GM23338 (cell line): ENCODE results near the gene ELOB. TPM values are rescaled to one million over a fixed set of nuclear protein-coding genes. Genes with fewer than 3 reads are reported as not detected.

Experiments used
- ATAC-seq: fragments of 200-7000 bp; cut with Tn5 transposase; 3 replicates; pipeline ENCODE4 v1.9.1; 2020
- DNase-seq: peaks from one replicate; pipeline ENCODE4 v3.0.0-alpha.2; 2015; ENCODE audit warnings: low spot score
- H2AFZ ChIP-seq: fragments of 200-600 bp; sonication (generic); 2 replicates; pipeline ENCODE4 v1.8.0; 2016; ENCODE audit warnings: antibody characterized with exemption, mild to moderate bottlenecking, moderate library complexity
- H3F3A ChIP-seq: fragments of 200-600 bp; sonication (generic); replicated peaks from 2 replicates; pipeline ENCODE4 v1.8.0; 2017; ENCODE audit warnings: antibody characterized with exemption, mixed run types, low read depth
- H3K27ac ChIP-seq: fragments of 200-600 bp; sonication (generic); 2 replicates; pipeline ENCODE4 v1.6.1; 2016; ENCODE audit warnings: low read depth
- H3K27me3 ChIP-seq: fragments of 200-600 bp; sonication (generic); 2 replicates; pipeline ENCODE4 v1.8.0; 2016; ENCODE audit warnings: mild to moderate bottlenecking, mixed run types, moderate library complexity; ENCODE audit not compliant: insufficient read depth
- H3K36me3 ChIP-seq: fragments of 200-600 bp; sonication (generic); 2 replicates; pipeline ENCODE4 v1.8.0; 2016; ENCODE audit warnings: mild to moderate bottlenecking; ENCODE audit not compliant: insufficient read depth
- H3K4me1 ChIP-seq: fragments of 200-600 bp; sonication (generic); 2 replicates; pipeline ENCODE4 v1.8.0; 2016; ENCODE audit warnings: mild to moderate bottlenecking, moderate library complexity; ENCODE audit not compliant: insufficient read depth
- H3K4me2 ChIP-seq: fragments of 200-600 bp; sonication (generic); 2 replicates; pipeline ENCODE4 v1.7.1; 2017; ENCODE audit warnings: mixed run types
- H3K4me3 ChIP-seq: fragments of 200-600 bp; sonication (generic); 2 replicates; pipeline ENCODE4 v1.6.1; 2016; ENCODE audit warnings: mixed run types
- H3K79me2 ChIP-seq: fragments of 200-600 bp; sonication (generic); replicated peaks from 2 replicates; pipeline ENCODE4 v1.8.0; 2017; ENCODE audit warnings: mild to moderate bottlenecking; ENCODE audit not compliant: insufficient read depth
- H3K9me2 ChIP-seq: fragments of 200-600 bp; sonication (generic); 2 replicates; pipeline ENCODE4 v1.8.0; 2017; ENCODE audit not compliant: insufficient read depth
- H4K20me1 ChIP-seq: fragments of 200-600 bp; sonication (generic); replicated peaks from 2 replicates; pipeline ENCODE4 v1.8.0; 2017; ENCODE audit warnings: mild to moderate bottlenecking; ENCODE audit not compliant: insufficient read depth
- H3K27ac Mint-ChIP-seq: 2 replicates; pipeline ENCODE4 v1.8.0; 2020; ENCODE audit warnings: inconsistent platforms, mild to moderate bottlenecking, moderate library complexity, mixed read lengths
- H3K27me3 Mint-ChIP-seq: 3 replicates; pipeline ENCODE4 v1.8.0; 2022; ENCODE audit warnings: low read depth, mild to moderate bottlenecking, moderate library complexity, mixed read lengths, inconsistent platforms; ENCODE audit not compliant: insufficient read depth, poor library complexity
- H3K36me3 Mint-ChIP-seq: 3 replicates; pipeline ENCODE4 v1.8.0; 2021; ENCODE audit warnings: low read depth, mild to moderate bottlenecking, inconsistent platforms, moderate library complexity, mixed read lengths
- H3K4me1 Mint-ChIP-seq: 3 replicates; pipeline ENCODE4 v1.8.0; 2020; ENCODE audit warnings: mild to moderate bottlenecking, inconsistent platforms, mixed read lengths
- H3K4me3 Mint-ChIP-seq: 3 replicates; pipeline ENCODE4 v1.8.0; 2021; ENCODE audit warnings: moderate library complexity, mild to moderate bottlenecking, inconsistent platforms, mixed read lengths
- H3K9me3 Mint-ChIP-seq: 3 replicates; pipeline ENCODE4 v1.8.0; 2020; ENCODE audit warnings: moderate library complexity, mild to moderate bottlenecking, inconsistent platforms, mixed read lengths
- CREB1 ChIP-seq: fragments of 250-450 bp; sonication (Bioruptor Pico); IDR thresholded peaks from 2 replicates; pipeline ENCODE4 v1.5.0; 2020; ENCODE audit warnings: low read depth, mild to moderate bottlenecking, moderate library complexity
- EZH2 ChIP-seq: fragments of 200-600 bp; sonication (generic); IDR thresholded peaks from one replicate; pipeline ENCODE4 v1.8.0; 2017; ENCODE audit warnings: antibody characterized with exemption, mild to moderate bottlenecking, low read depth; ENCODE audit not compliant: unreplicated experiment
- EZH2phosphoT487 ChIP-seq: fragments of 200-600 bp; sonication (generic); IDR thresholded peaks from one replicate; pipeline ENCODE4 v1.8.1; 2018; ENCODE audit warnings: antibody characterized with exemption; ENCODE audit not compliant: unreplicated experiment
- JUNB ChIP-seq: IDR thresholded peaks from one replicate; pipeline ENCODE4 v1.6.1; 2016; ENCODE audit warnings: antibody characterized with exemption; ENCODE audit not compliant: unreplicated experiment
- NANOG ChIP-seq: IDR thresholded peaks from 2 replicates; pipeline ENCODE4 v1.6.1; 2016; ENCODE audit warnings: antibody characterized with exemption, borderline replicate concordance
- STAT1 ChIP-seq: IDR thresholded peaks from one replicate; pipeline ENCODE4 v1.6.1; 2016; ENCODE audit warnings: antibody characterized with exemption; ENCODE audit not compliant: unreplicated experiment
- ZNF114 ChIP-seq: fragments of 250-450 bp; sonication (Bioruptor Pico); IDR thresholded peaks from 2 replicates; pipeline ENCODE4 v1.5.0; 2020; ENCODE audit warnings: mild to moderate bottlenecking, moderate library complexity
- ZNF331 ChIP-seq: fragments of 250-450 bp; sonication (Bioruptor Pico); IDR thresholded peaks from 2 replicates; pipeline ENCODE4 v1.5.0; 2020; ENCODE audit warnings: low read depth, mild to moderate bottlenecking, moderate library complexity
- polyA plus RNA-seq: library from polyadenylated mRNA; unstranded; fragments of >200 nt; fragmentation: Nextera tagmentation; extraction: Ambion mirVana; gene quantifications from 2 replicates; pipeline ENCODE4 v1.2.1, GENCODE V29; 2016
- total RNA-seq: library from RNA; depleted of rRNA; stranded (reverse); fragments of >200 nt; shearing (Covaris generic); gene quantifications from 2 replicates; pipeline ENCODE4 v1.2.3, GENCODE V29; 2014
- TF ChIP-seq, protein P1 (sequence below), 2 experiments: fragments of 200-600 bp in 1 of 2; sonication (generic) in 1 of 2; conservative IDR thresholded peaks; 2 replicates each; pipeline versions ENCODE4 v1.5.1 to v1.6.1; 2016 to 2017; ENCODE audit warnings: antibody characterized with exemption in 2 of 2, low read depth in 2 of 2, mild to moderate bottlenecking in 2 of 2, moderate library complexity in 1 of 2
- TF ChIP-seq, protein P2 (sequence below): IDR thresholded peaks from one replicate; pipeline ENCODE4 v1.6.1; 2018; ENCODE audit warnings: antibody characterized with exemption; ENCODE audit not compliant: unreplicated experiment
- TF ChIP-seq, protein P3 (sequence below): IDR thresholded peaks from 2 replicates; pipeline ENCODE4 v1.6.1; 2016; ENCODE audit warnings: antibody characterized with exemption

Gene ELOB
- total and polyA plus RNA-seq, 2 experiments from 2014 or later, result 278 to 756 TPM

DNA sequence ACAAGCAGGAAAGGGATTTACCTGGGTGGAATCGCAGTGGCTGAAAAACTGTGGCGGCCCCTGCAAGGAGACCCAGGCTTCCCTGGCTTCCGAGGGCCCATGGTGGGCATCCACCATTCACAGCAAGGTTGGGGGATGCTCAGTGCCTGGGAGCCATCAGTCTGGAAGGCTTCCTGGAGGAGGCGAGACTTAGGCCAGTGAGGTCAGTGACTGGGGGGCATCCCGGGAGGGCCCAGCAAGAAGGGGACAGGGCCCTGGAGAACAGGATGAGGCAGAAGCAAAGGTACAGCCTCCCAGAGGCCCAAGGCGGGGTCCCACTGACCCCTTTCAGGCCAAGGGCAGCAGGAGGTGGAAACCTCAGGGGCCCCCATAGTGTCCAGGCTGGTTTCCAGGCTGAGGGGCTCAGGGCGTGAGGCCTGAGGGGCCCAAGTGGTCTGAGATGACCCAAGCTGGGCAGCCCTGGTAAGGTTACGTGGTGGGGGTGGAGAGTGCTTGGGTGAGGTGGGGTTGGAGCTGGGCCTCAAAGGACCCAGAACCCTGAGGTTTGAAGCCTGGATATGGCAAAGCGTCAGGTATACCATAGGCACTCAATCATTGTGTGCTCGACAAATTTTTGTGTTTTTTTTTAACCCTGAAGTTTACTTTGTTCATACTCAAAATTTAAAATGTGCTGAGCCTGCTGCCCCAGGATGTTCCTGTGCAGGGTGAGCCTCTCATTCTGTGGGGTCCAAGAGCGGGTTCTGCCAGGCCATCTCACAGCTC lies 40.4 kb downstream of the ELOB start:
- no peaks in the 10 kb centered on the region for H3F3A ChIP-seq
- H3K27me3 ChIP-seq, result no peaks in the 10 kb centered on the region
- no peaks in the 10 kb centered on the region for H3K36me3 ChIP-seq
- Mint-ChIP-seq H3K27me3 (peaks cover 8% of the 10 kb centered on the region), H3K4me3 (no peak overlapping the region), H3K27ac (no peak overlapping the region), H3K4me1 (peaks cover 3% of the 10 kb centered on the region; the same call in 1 of the 3 replicates), H3K9me3 (no peaks in the 10 kb centered on the region), H3K36me3 (no peaks in the 10 kb centered on the region; the same call in 2 of the 3 replicates)
- H3K79me2 ChIP-seq, result no peaks in the 10 kb centered on the region
- ATAC-seq, result no peak
- no peak overlapping the region for H2AFZ ChIP-seq
- H3K27ac ChIP-seq, result no peak overlapping the region
- no peaks in the 10 kb centered on the region for H3K9me2 ChIP-seq
- no peak for DNase-seq
- H3K4me3 ChIP-seq, result no peak overlapping the region
- H3K4me2 ChIP-seq, result no peak overlapping the region
- no peaks in the 10 kb centered on the region for H4K20me1 ChIP-seq
- TF ChIP-seq EZH2 (no peak), CREB1 (CRISPR knock-in tag) (no peak), ZNF114 (CRISPR knock-in tag) (no peak), ZNF331 (CRISPR knock-in tag) (no peak), NANOG (no peak), STAT1 (no peak), EZH2phosphoT487 (no peak), JUNB (no peak)
- TF ChIP-seq, protein P1, sequence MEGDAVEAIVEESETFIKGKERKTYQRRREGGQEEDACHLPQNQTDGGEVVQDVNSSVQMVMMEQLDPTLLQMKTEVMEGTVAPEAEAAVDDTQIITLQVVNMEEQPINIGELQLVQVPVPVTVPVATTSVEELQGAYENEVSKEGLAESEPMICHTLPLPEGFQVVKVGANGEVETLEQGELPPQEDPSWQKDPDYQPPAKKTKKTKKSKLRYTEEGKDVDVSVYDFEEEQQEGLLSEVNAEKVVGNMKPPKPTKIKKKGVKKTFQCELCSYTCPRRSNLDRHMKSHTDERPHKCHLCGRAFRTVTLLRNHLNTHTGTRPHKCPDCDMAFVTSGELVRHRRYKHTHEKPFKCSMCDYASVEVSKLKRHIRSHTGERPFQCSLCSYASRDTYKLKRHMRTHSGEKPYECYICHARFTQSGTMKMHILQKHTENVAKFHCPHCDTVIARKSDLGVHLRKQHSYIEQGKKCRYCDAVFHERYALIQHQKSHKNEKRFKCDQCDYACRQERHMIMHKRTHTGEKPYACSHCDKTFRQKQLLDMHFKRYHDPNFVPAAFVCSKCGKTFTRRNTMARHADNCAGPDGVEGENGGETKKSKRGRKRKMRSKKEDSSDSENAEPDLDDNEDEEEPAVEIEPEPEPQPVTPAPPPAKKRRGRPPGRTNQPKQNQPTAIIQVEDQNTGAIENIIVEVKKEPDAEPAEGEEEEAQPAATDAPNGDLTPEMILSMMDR (conservative IDR thresholded peaks at IDR 0.05; ENCODE audit: low read depth in 2 of 2), result no peak
- TF ChIP-seq, protein P2, sequence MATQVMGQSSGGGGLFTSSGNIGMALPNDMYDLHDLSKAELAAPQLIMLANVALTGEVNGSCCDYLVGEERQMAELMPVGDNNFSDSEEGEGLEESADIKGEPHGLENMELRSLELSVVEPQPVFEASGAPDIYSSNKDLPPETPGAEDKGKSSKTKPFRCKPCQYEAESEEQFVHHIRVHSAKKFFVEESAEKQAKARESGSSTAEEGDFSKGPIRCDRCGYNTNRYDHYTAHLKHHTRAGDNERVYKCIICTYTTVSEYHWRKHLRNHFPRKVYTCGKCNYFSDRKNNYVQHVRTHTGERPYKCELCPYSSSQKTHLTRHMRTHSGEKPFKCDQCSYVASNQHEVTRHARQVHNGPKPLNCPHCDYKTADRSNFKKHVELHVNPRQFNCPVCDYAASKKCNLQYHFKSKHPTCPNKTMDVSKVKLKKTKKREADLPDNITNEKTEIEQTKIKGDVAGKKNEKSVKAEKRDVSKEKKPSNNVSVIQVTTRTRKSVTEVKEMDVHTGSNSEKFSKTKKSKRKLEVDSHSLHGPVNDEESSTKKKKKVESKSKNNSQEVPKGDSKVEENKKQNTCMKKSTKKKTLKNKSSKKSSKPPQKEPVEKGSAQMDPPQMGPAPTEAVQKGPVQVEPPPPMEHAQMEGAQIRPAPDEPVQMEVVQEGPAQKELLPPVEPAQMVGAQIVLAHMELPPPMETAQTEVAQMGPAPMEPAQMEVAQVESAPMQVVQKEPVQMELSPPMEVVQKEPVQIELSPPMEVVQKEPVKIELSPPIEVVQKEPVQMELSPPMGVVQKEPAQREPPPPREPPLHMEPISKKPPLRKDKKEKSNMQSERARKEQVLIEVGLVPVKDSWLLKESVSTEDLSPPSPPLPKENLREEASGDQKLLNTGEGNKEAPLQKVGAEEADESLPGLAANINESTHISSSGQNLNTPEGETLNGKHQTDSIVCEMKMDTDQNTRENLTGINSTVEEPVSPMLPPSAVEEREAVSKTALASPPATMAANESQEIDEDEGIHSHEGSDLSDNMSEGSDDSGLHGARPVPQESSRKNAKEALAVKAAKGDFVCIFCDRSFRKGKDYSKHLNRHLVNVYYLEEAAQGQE, result no peak
- TF ChIP-seq, protein P3, sequence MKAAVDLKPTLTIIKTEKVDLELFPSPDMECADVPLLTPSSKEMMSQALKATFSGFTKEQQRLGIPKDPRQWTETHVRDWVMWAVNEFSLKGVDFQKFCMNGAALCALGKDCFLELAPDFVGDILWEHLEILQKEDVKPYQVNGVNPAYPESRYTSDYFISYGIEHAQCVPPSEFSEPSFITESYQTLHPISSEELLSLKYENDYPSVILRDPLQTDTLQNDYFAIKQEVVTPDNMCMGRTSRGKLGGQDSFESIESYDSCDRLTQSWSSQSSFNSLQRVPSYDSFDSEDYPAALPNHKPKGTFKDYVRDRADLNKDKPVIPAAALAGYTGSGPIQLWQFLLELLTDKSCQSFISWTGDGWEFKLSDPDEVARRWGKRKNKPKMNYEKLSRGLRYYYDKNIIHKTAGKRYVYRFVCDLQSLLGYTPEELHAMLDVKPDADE, result no peak
- no peaks in the 10 kb centered on the region for H3K4me1 ChIP-seq
